Measurements from ENCODE around the gene PEX16. TPM values are rescaled to one million over a fixed set of nuclear protein-coding genes. Genes with fewer than 3 reads are reported as not detected.

The PEX16 gene
- total and polyA plus RNA-seq, 11 donors: 10.4 to 22.8 (median 16.3) TPM

GRCh38 chr11:45960387-45961095, 42.9 kb upstream of the PEX16 start:
- Histone ChIP-seq H3K4me1 (peaks cover 0 to 22% (median 4%) of the 10 kb centered on the region in 12 donors), H3K36me3 (peaks cover 0 to 47% (median 37%) of the 10 kb centered on the region in 9 donors), H3K27ac (peak overlapping the region in 9 of 12 donors; percentile 3 to 53 (median 25)), H3K9me3 (peaks cover 0 to 8% (median 0%) of the 10 kb centered on the region in 12 donors), H3K4me3 (no peak overlapping the region), H3K27me3 (no peaks in the 10 kb centered on the region)
- TF ChIP-seq POLR2A (IDR thresholded peaks at IDR 0.05) (no peak), CTCF (IDR thresholded peaks at IDR 0.05) (no peak)
- intact Hi-C loops (cut with DNase I): loop anchor here in 4 of 10 donors (10.0 kb wide), 4 partner anchors 274 to 354 kb away; no protein-coding TSS in a partner anchor
- WGBS, 4 donors: 57 to 65% (median 61%) methylated on average over 4 of the region's 4 CpGs
- DNase-seq (no peak), ATAC-seq (no peak)

- Histone ChIP-seq H3K4me1 (peaks cover 0 to 19% (median 4%) of the 10 kb centered on the region in 12 donors), H3K4me3 (no peak overlapping the region), H3K27me3 (no peaks in the 10 kb centered on the region), H3K36me3 (peaks cover 0 to 45% (median 34%) of the 10 kb centered on the region in 9 donors), H3K9me3 (peaks cover 0 to 8% (median 0%) of the 10 kb centered on the region in 12 donors), H3K27ac (peak overlapping the region in 5 of 12 donors; percentile 3 to 53 (median 44))
- WGBS, 4 donors: 41 to 81% (median 70%) methylated on average over 1 of the region's 1 CpG
- TF ChIP-seq CTCF (IDR thresholded peaks at IDR 0.05) (no peak), POLR2A (IDR thresholded peaks at IDR 0.05) (no peak)
- ATAC-seq (peak in 1 of 4 donors; percentile 58), DNase-seq (no peak)
- intact Hi-C loops (cut with DNase I): loop anchor here in 4 of 10 donors (10.0 kb wide), 4 partner anchors 275 to 355 kb away; no protein-coding TSS in a partner anchor
Observed at GRCh38 chr11:45959851-45960250, 42.2 kb upstream of the PEX16 start.

- DNase-seq (no peak), ATAC-seq (peak in 1 of 4 donors; percentile 22)
- TF ChIP-seq CTCF (IDR thresholded peaks at IDR 0.05) (no peak), POLR2A (IDR thresholded peaks at IDR 0.05) (no peak)
- Histone ChIP-seq H3K4me1 (peaks cover 0 to 11% (median 0%) of the 10 kb centered on the region in 12 donors), H3K36me3 (peaks cover 0 to 99% (median 88%) of the 10 kb centered on the region in 9 donors), H3K9me3 (no peaks in the 10 kb centered on the region), H3K27ac (no peak overlapping the region), H3K4me3 (no peak overlapping the region), H3K27me3 (no peaks in the 10 kb centered on the region)
- 88 to 100% (median 97%) methylated on average over 1 of the region's 1 CpG for WGBS, 4 donors
- intact Hi-C loops (cut with DNase I): no loop called here
Observed at GRCh38 chr11:45949992-45950407, 32.3 kb upstream of the PEX16 start.

GRCh38 chr11:45948356-45948755, 30.7 kb upstream of the PEX16 start:
- intact Hi-C loops (cut with DNase I): no loop called here
- 95 to 100% (median 95%) methylated on average over 3 of the region's 3 CpGs for WGBS, 4 donors
- Histone ChIP-seq H3K9me3 (no peaks in the 10 kb centered on the region), H3K27me3 (no peaks in the 10 kb centered on the region), H3K4me3 (no peak overlapping the region), H3K27ac (no peak overlapping the region), H3K36me3 (peaks cover 0 to 100% (median 98%) of the 10 kb centered on the region in 9 donors), H3K4me1 (peaks cover 0 to 11% (median 0%) of the 10 kb centered on the region in 12 donors)
- TF ChIP-seq CTCF (IDR thresholded peaks at IDR 0.05): no peak
- no peak for TF ChIP-seq POLR2A (IDR thresholded peaks at IDR 0.05)
- ATAC-seq (no peak), DNase-seq (no peak)

Data from heart left ventricle (tissue), 16 donors.